Dedifferentiated amniotic fluid mesenchymal stem cell (primary cell): ENCODE measurements around the gene CD34.

ENCODE experiments used
- DNase-seq: peaks from one replicate; pipeline ENCODE4 v3.0.0-alpha.2; 2016; ENCODE audit errors: extremely low spot score

The CD34 gene

GRCh38 chr1:207873055-207873890 lies 37.7 kb downstream of the CD34 start:
- no peak for DNase-seq

GRCh38 chr1:207872621-207873020 lies 38.3 kb downstream of the CD34 start:
- no peak for DNase-seq

- no peak for DNase-seq
Measured at GRCh38 chr1:207871117-207871649, 39.7 kb downstream of the CD34 start.

- DNase-seq: no peak
Measured at GRCh38 chr1:207870306-207871031, 40.5 kb downstream of the CD34 start.

GRCh38 chr1:207869859-207870258 lies 41.1 kb downstream of the CD34 start:
- no peak for DNase-seq

- DNase-seq: peak; percentile 58
Measured at GRCh38 chr1:207868774-207869721, 41.9 kb downstream of the CD34 start.

- no peak for DNase-seq
Measured at GRCh38 chr1:207868251-207868773, 42.6 kb downstream of the CD34 start.

- no peak for DNase-seq
Measured at GRCh38 chr1:207867136-207868109, 43.5 kb downstream of the CD34 start.

- no peak for DNase-seq
Measured at GRCh38 chr1:207866471-207867135, 44.3 kb downstream of the CD34 start.

- DNase-seq: no peak
Measured at GRCh38 chr1:207863893-207864535, 46.9 kb downstream of the CD34 start.

- DNase-seq: no peak
Measured at GRCh38 chr1:207862241-207862787, 48.6 kb downstream of the CD34 start.

- no peak for DNase-seq
Measured at GRCh38 chr1:207861442-207862177, 49.3 kb downstream of the CD34 start.

- DNase-seq: no peak
Measured at GRCh38 chr1:207860531-207860930, 50.4 kb downstream of the CD34 start.

GRCh38 chr1:207858806-207859205 lies 52.1 kb downstream of the CD34 start:
- no peak for DNase-seq

- no peak for DNase-seq
Measured at GRCh38 chr1:207858281-207858680, 52.6 kb downstream of the CD34 start.

- DNase-seq: no peak
Measured at GRCh38 chr1:207857447-207857846, 53.5 kb downstream of the CD34 start.

GRCh38 chr1:207856276-207857023 lies 54.5 kb downstream of the CD34 start:
- DNase-seq: no peak
